ENCODE measurements around the gene HM13. TPM values are rescaled to one million over a fixed set of nuclear protein-coding genes. Genes with fewer than 3 reads are reported as not detected.

The HM13 gene
- total and polyA plus RNA-seq, 3 donors from 2014 or later: 68.7 to 97.5 (median 86.7) TPM

DNA sequence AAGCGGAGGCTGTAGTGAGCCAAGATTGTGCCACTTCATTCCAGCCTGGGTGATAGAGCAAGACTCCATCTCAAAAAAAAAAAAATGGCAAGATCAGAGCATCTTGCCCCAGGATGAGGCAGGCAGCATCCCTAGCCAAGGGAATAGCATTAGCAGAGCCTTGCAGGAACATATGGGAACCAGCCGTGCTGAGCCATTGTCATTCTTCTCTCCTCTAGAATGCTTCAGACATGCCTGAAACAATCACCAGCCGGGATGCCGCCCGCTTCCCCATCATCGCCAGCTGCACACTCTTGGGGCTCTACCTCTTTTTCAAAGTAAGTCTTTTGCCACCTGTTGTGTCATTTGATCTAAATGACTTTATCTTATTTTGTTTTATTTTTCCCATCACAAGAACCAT is 13.0 kb downstream of the HM13 start:
- no peak for TF ChIP-seq CTCF (IDR thresholded peaks at IDR 0.05)
- TF ChIP-seq POLR2A (IDR thresholded peaks at IDR 0.05): no peak
- Histone ChIP-seq H3K4me3 (no peak overlapping the region), H3K9me3 (no peaks in the 10 kb centered on the region), H3K36me3 (ENCODE audit: low read depth, missing control alignments) (no peaks in the 10 kb centered on the region), H3K27ac (no peak overlapping the region), H3K4me1 (no peaks in the 10 kb centered on the region), H3K27me3 (no peaks in the 10 kb centered on the region)
- intact Hi-C loops (cut with DNase I; ENCODE audit: low total_unique reads): no loop called here
- WGBS, 2 donors: 92 to 96% methylated on average over 6 of the region's 6 CpGs
- no peak for DNase-seq

DNA sequence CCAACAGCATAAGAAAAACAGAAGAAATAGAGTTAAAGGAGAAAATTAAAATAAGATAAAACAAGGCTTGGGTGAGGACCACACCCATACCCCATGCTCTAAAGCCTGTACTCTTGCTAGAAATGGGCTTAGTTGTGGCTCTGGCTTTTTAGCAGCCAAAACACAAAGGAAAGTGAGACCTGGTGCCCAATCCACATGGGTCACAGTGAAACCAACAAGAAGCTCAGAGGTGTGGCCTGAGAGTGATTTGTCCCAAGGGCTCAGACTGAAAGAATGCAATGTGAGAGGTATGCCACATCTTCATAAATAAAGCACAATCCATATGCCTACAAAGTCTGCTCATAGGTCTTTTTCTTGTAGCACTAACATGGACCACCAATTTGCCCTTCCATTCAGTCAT is 21.1 kb downstream of the HM13 start:
- Histone ChIP-seq H3K4me3 (no peak overlapping the region), H3K27ac (no peak overlapping the region), H3K9me3 (no peaks in the 10 kb centered on the region), H3K27me3 (no peaks in the 10 kb centered on the region), H3K4me1 (no peaks in the 10 kb centered on the region), H3K36me3 (ENCODE audit: low read depth, missing control alignments) (no peaks in the 10 kb centered on the region)
- TF ChIP-seq CTCF (IDR thresholded peaks at IDR 0.05): no peak
- TF ChIP-seq POLR2A (IDR thresholded peaks at IDR 0.05): no peak
- intact Hi-C loops (cut with DNase I; ENCODE audit: low total_unique reads): no loop called here
- DNase-seq: no peak

GRCh38 chr20:31536575-31536974 is 22.3 kb downstream of the HM13 start:
- H3K36me3 ChIP-seq (ENCODE audit: low read depth, missing control alignments): no peaks in the 10 kb centered on the region
- intact Hi-C loops (cut with DNase I; ENCODE audit: low total_unique reads): no loop called here

DNA sequence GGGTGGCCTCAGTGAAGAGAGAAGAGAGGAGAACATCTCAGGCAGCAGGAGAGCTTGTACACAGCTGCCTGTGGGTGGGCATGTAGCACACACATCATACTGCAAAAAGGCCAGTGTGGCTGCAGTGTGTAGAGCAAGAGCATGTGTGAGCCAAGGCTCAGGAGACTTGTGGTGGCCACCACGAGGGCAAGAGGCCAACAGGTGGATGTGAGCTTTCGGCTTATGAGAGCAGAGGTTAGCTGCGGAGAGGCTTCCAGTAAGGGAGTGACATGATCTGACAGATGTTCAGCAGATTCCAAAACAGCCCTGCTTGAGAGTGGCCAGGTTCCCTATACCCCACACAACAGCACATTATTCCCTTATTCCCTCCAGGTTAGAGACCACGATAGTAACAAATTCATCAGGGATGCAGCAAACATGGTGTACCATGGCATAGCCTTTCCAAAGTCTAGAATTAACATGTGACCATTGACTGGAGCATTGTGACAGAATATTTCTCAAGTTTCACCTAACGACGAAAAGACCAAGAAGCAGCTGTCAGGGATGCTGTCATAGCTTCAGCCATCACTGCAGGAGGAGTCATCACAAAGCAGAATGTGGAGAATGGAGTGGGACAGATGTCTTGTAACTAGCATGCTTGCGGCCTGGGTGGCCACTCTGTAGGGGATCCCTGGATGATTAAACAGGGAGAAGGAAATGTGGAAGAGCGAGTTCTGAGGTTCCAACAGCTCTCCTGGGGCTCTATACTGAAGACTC is 23.1 kb downstream of the HM13 start:
- Histone ChIP-seq H3K36me3 (ENCODE audit: low read depth, missing control alignments) (no peaks in the 10 kb centered on the region), H3K27ac (no peak overlapping the region), H3K4me1 (no peaks in the 10 kb centered on the region), H3K4me3 (no peak overlapping the region), H3K9me3 (no peaks in the 10 kb centered on the region), H3K27me3 (no peaks in the 10 kb centered on the region)
- WGBS, 2 donors: 92 to 93% methylated on average over 8 of the region's 8 CpGs
- no peak for TF ChIP-seq CTCF (IDR thresholded peaks at IDR 0.05)
- no peak for TF ChIP-seq POLR2A (IDR thresholded peaks at IDR 0.05)
- intact Hi-C loops (cut with DNase I; ENCODE audit: low total_unique reads): no loop called here
- no peak for DNase-seq

More at GRCh38 chr20:31536575-31536974, 22.3 kb downstream of the HM13 start:
- TF ChIP-seq POLR2A (IDR thresholded peaks at IDR 0.05) (no peak), CTCF (IDR thresholded peaks at IDR 0.05) (no peak)
- Histone ChIP-seq H3K9me3 (no peaks in the 10 kb centered on the region), H3K27ac (no peak overlapping the region), H3K27me3 (no peaks in the 10 kb centered on the region), H3K4me3 (no peak overlapping the region), H3K4me1 (no peaks in the 10 kb centered on the region)
- no peak for DNase-seq
- 87 to 90% methylated on average over 5 of the region's 5 CpGs for WGBS, 2 donors

GRCh38 chr20:31537890-31538289 is 23.6 kb downstream of the HM13 start:
- Histone ChIP-seq H3K36me3 (ENCODE audit: low read depth, missing control alignments) (no peaks in the 10 kb centered on the region), H3K27me3 (no peaks in the 10 kb centered on the region), H3K27ac (no peak overlapping the region), H3K4me3 (no peak overlapping the region), H3K4me1 (no peaks in the 10 kb centered on the region), H3K9me3 (no peaks in the 10 kb centered on the region)
- no peak for TF ChIP-seq CTCF (IDR thresholded peaks at IDR 0.05)
- no peak for TF ChIP-seq POLR2A (IDR thresholded peaks at IDR 0.05)
- DNase-seq: no peak
- intact Hi-C loops (cut with DNase I; ENCODE audit: low total_unique reads): no loop called here
- WGBS, 2 donors: 90 to 94% methylated on average over 4 of the region's 4 CpGs

Data from testis (tissue), 3 donors.